NT2/D1 (cell line): Measurements from ENCODE around the gene ARHGEF6.

ENCODE experiments used
- DNase-seq: peaks from one replicate; pipeline ENCODE4 v3.0.0-alpha.2; 2011; ENCODE audit warnings: low read depth, low spot score
- H3K27me3 ChIP-seq: 2 replicates; pipeline ENCODE4 v1.6.0; 2011; ENCODE audit warnings: mild to moderate bottlenecking; ENCODE audit not compliant: insufficient read length, insufficient read depth
- H3K36me3 ChIP-seq: 2 replicates; pipeline ENCODE4 v1.6.1; 2011; ENCODE audit warnings: mild to moderate bottlenecking, low read length, mixed read lengths; ENCODE audit not compliant: insufficient read depth, insufficient read length
- H3K4me1 ChIP-seq: 2 replicates; pipeline ENCODE4 v1.5.1; 2011; ENCODE audit not compliant: insufficient read depth, insufficient read length
- H3K4me3 ChIP-seq: 2 replicates; pipeline ENCODE4 v1.5.1; 2011; ENCODE audit warnings: low read depth; ENCODE audit not compliant: insufficient read length
- H3K9ac ChIP-seq: 2 replicates; pipeline ENCODE4 v1.6.0; 2011; ENCODE audit warnings: low read depth; ENCODE audit not compliant: insufficient read length
- H3K9me3 ChIP-seq: 2 replicates; pipeline ENCODE4 v1.5.1; 2011; ENCODE audit warnings: mild to moderate bottlenecking, low read length; ENCODE audit not compliant: insufficient read depth
- SUZ12 ChIP-seq: IDR thresholded peaks from 2 replicates; pipeline ENCODE4 v1.6.1; 2011; ENCODE audit not compliant: insufficient read length, insufficient read depth; ENCODE audit errors: extremely low read depth
- YY1 ChIP-seq: IDR thresholded peaks from 2 replicates; pipeline ENCODE4 v1.6.1; 2011; ENCODE audit not compliant: insufficient read length, insufficient read depth
- ZNF274 ChIP-seq: IDR thresholded peaks from 2 replicates; pipeline ENCODE4 v1.6.1; 2011; ENCODE audit warnings: mild to moderate bottlenecking, low read depth, low read length

The ARHGEF6 gene

DNA sequence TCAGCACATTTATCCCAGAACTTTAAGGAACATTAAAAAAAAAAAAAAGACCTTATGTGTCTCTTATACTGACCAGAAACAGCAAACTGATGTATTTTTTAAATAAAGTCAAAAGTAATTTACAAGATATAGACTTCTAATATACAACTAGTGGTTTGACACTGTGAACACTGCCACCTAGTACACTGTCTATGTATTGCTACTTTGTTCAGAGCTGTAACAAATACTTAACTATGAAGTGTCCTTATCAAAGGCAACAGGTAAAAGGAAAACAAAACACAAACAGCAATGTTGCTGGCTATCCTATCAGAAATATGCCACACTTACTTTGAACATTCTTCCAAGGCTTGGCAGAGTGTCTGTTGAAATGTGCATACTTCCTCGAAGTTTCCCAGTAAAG, 72.4 kb downstream of the ARHGEF6 start:
- no peak for DNase-seq
- no peaks in the 10 kb centered on the region for H3K27me3 ChIP-seq
- TF ChIP-seq ZNF274 (no peak), YY1 (no peak), SUZ12 (no peak)
- no peak overlapping the region for H3K9ac ChIP-seq
- H3K4me3 ChIP-seq, result no peak overlapping the region
- H3K4me1 ChIP-seq, result no peaks in the 10 kb centered on the region
- H3K9me3 ChIP-seq, result no peaks in the 10 kb centered on the region
- no peaks in the 10 kb centered on the region for H3K36me3 ChIP-seq

- Histone ChIP-seq H3K27me3 (no peaks in the 10 kb centered on the region), H3K9ac (no peak overlapping the region), H3K9me3 (no peaks in the 10 kb centered on the region), H3K4me3 (no peak overlapping the region), H3K4me1 (no peaks in the 10 kb centered on the region), H3K36me3 (no peaks in the 10 kb centered on the region)
- TF ChIP-seq YY1, result no peak
- TF ChIP-seq SUZ12, result no peak
- TF ChIP-seq ZNF274, result no peak
- DNase-seq, result no peak
Observed at GRCh38 chrX:136697156-136697555, 83.6 kb downstream of the ARHGEF6 start.

DNA sequence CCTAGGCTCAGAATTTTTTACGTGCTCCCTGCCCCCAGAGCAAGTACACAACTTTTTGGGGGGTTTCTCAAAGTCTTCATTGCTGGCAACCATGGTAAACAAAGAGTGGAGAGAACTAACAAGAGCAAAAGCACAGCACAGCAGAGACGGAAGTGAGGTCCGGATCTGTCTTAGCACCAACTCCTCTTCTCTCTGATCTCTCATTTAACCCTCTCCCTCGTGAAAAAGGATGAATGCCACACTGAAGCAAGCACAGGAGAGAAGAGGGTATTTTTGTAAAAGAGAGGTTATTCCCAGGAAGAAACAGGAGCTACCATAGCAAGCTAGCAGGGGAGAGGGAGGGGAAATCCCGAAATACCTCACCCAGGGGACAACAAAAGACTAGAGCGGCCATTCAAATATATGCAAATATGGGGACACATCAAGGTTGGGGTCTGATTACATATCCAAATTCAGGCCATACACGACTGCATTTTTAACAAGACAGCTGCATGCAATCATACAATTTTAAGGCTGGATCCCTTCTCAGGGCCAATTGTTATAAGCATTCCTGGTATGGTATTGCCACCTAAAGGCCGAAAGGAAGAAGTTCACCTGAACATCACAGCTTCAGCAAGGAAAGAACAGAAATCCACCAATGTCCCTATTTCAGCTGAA, 86.2 kb downstream of the ARHGEF6 start:
- no peak for DNase-seq

DNA sequence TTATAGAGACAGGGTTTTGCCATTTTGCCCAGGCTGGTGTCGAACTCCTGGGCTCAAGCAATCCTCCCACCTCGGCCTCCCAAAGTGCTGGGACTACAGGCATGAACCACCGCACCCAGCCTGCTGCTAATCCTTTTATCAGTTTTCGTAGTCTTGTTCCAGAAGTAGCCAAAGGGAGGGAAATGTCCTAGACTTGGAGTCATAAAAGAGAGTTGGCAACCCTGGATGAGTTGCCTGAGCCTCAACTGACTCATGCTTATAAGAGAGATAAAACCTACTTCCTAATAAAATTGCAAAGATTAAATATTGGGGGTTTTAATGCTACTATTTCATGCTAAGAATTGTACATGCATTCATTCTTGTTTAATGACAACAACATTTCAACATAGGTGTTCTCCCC, 88.5 kb downstream of the ARHGEF6 start:
- Histone ChIP-seq H3K36me3 (no peaks in the 10 kb centered on the region), H3K27me3 (no peaks in the 10 kb centered on the region), H3K4me1 (no peaks in the 10 kb centered on the region), H3K9me3 (no peaks in the 10 kb centered on the region), H3K9ac (no peak overlapping the region), H3K4me3 (no peak overlapping the region)
- TF ChIP-seq SUZ12, result no peak
- TF ChIP-seq ZNF274, result no peak
- no peak for TF ChIP-seq YY1
- no peak for DNase-seq

More for the DNA sequence above, 86.2 kb downstream of the ARHGEF6 start:
- H3K36me3 ChIP-seq, result no peaks in the 10 kb centered on the region
- H3K4me1 ChIP-seq, result no peaks in the 10 kb centered on the region
- no peak overlapping the region for H3K9ac ChIP-seq
- H3K4me3 ChIP-seq, result no peak overlapping the region
- H3K9me3 ChIP-seq, result no peaks in the 10 kb centered on the region
- no peak for TF ChIP-seq ZNF274
- no peak for TF ChIP-seq YY1
- TF ChIP-seq SUZ12, result no peak
- H3K27me3 ChIP-seq, result no peaks in the 10 kb centered on the region

DNA sequence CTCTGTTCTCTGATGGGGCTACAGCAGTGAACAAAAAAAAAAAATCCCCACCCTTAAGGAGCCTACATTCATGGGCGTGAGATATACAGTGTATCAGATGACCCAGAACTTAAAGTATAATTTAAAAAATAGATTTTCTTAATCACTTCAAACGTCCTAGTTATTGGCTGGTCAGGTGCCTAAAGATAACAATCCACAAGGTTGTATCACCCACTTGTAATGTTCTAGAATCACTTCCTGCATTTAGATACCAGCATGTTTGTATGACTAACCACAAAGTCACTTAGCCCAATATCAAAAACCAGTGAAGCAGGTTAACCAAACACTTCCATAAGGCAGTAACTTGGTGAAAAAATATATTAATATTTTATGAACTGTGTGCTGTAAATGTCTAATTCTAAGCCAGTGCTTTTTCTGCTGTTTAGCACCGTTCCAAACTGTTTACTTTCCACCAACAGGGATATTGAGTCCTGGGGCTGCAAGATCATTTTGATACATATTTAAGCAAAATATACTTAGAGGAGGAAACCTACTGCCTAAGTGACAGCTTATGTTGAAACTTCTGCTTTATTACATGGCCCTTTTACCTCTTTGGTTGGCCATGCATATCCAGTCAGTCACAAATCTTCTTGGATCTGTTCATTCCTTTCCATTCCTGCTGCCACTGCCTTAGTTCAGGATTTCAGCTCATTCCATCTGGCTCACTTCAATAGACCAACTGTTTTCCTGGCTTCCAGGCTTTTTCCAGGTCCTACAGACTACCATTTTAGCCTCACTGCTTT, 89.5 kb downstream of the ARHGEF6 start:
- no peaks in the 10 kb centered on the region for H3K36me3 ChIP-seq
- DNase-seq, result no peak
- TF ChIP-seq YY1, result no peak
- TF ChIP-seq SUZ12, result no peak
- no peak for TF ChIP-seq ZNF274
- no peaks in the 10 kb centered on the region for H3K27me3 ChIP-seq
- H3K9me3 ChIP-seq, result no peaks in the 10 kb centered on the region
- H3K4me3 ChIP-seq, result no peak overlapping the region
- H3K9ac ChIP-seq, result no peak overlapping the region
- H3K4me1 ChIP-seq, result no peaks in the 10 kb centered on the region

DNA sequence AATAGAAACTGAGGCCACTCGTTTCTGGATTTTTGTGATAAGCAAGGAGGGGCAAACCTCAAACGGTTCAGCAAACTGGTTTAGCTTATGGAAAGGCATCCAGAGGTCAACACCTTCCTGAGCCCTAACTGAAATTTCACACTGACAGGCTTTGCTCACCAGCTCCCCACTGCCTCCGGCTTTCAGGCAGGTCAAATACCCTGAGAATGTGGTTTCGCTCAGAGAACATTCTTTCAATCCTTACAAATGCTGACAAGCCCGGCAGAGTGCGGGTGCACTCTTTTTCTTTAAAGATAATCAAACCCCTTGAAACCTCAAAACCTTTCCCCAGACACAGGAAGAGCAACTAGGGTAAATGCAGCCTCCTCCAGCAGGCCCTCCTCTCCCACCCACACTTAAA, 91.3 kb downstream of the ARHGEF6 start:
- no peak for TF ChIP-seq YY1
- no peak for TF ChIP-seq ZNF274
- TF ChIP-seq SUZ12, result no peak
- H3K4me1 ChIP-seq, result no peaks in the 10 kb centered on the region

DNA sequence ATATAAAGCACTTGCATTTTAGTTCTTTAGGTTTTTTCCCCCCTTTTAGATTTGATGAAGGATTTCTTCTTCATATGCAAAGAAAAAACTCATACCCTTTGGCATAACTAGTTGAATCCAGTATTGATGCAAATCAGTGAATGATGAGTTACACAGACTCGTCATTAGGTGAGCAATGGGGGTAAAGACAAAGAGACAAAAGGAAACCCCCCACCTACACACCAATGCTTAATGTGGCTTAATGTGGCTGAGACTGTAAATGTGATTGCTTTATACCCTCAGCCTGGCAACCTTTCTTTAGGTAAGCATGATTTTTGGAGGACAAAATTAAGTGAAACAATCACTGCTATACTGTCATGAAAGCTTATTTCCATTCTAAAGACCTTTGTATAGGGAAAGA, 93.3 kb downstream of the ARHGEF6 start:
- TF ChIP-seq ZNF274 (no peak), SUZ12 (no peak), YY1 (no peak)
- Histone ChIP-seq H3K4me1 (no peaks in the 10 kb centered on the region), H3K27me3 (no peaks in the 10 kb centered on the region), H3K4me3 (no peak overlapping the region), H3K9ac (no peak overlapping the region), H3K36me3 (no peaks in the 10 kb centered on the region), H3K9me3 (no peaks in the 10 kb centered on the region)
- no peak for DNase-seq

More for the DNA sequence above, 91.3 kb downstream of the ARHGEF6 start:
- Histone ChIP-seq H3K27me3 (no peaks in the 10 kb centered on the region), H3K9ac (no peak overlapping the region), H3K9me3 (no peaks in the 10 kb centered on the region), H3K36me3 (no peaks in the 10 kb centered on the region), H3K4me3 (no peak overlapping the region)
- DNase-seq, result peak; percentile 38
